ENCODE measurements around the gene STPG2.
"Not testable (repeated sequence)": the region's sequence is repeated elsewhere in the genome, so short reads cannot be mapped to it uniquely, and the experiment has no call there.

Gene STPG2

GRCh38 chr4:97984545-97985131 lies 158.6 kb downstream of the STPG2 start:
- in situ Hi-C loops (cut with HindIII; ENCODE audit: low pct_ligation_motif_present, low pct_unique_long_range_greater_than_20kb, low sequenced_read_pairs), result no loop called here
- DNase-seq, result peak; percentile 20

GRCh38 chr4:97978791-97979488 lies 164.3 kb downstream of the STPG2 start:
- DNase-seq, result no peak
- in situ Hi-C loops (cut with HindIII; ENCODE audit: low pct_ligation_motif_present, low pct_unique_long_range_greater_than_20kb, low sequenced_read_pairs), result no loop called here

- no peak for DNase-seq
- in situ Hi-C loops (cut with HindIII; ENCODE audit: low pct_ligation_motif_present, low pct_unique_long_range_greater_than_20kb, low sequenced_read_pairs), result no loop called here
These were observed 189.9 kb downstream of the STPG2 start for GRCh38 chr4:97953171-97953941.

GRCh38 chr4:97952763-97953162 lies 190.5 kb downstream of the STPG2 start:
- in situ Hi-C loops (cut with HindIII; ENCODE audit: low pct_ligation_motif_present, low pct_unique_long_range_greater_than_20kb, low sequenced_read_pairs), result no loop called here

GRCh38 chr4:97950836-97951235 lies 192.4 kb downstream of the STPG2 start:
- DNase-seq, result no peak
- in situ Hi-C loops (cut with HindIII; ENCODE audit: low pct_ligation_motif_present, low pct_unique_long_range_greater_than_20kb, low sequenced_read_pairs), result no loop called here

More at GRCh38 chr4:97952763-97953162, 190.5 kb downstream of the STPG2 start:
- DNase-seq, result no peak

GRCh38 chr4:97942951-97943350 lies 200.3 kb downstream of the STPG2 start:
- in situ Hi-C loops (cut with HindIII; ENCODE audit: low pct_ligation_motif_present, low pct_unique_long_range_greater_than_20kb, low sequenced_read_pairs), result no loop called here

GRCh38 chr4:97942137-97942536 lies 201.1 kb downstream of the STPG2 start:
- in situ Hi-C loops (cut with HindIII; ENCODE audit: low pct_ligation_motif_present, low pct_unique_long_range_greater_than_20kb, low sequenced_read_pairs), result no loop called here
- DNase-seq, result no peak

More at GRCh38 chr4:97942951-97943350, 200.3 kb downstream of the STPG2 start:
- DNase-seq, result no peak

- DNase-seq, result no peak
- in situ Hi-C loops (cut with HindIII; ENCODE audit: low pct_ligation_motif_present, low pct_unique_long_range_greater_than_20kb, low sequenced_read_pairs), result no loop called here
These were observed 205.1 kb downstream of the STPG2 start for GRCh38 chr4:97938141-97938540.

- no peak for DNase-seq
- in situ Hi-C loops (cut with HindIII; ENCODE audit: low pct_ligation_motif_present, low pct_unique_long_range_greater_than_20kb, low sequenced_read_pairs), result no loop called here
These were observed 218.8 kb downstream of the STPG2 start for GRCh38 chr4:97924341-97924958.

GRCh38 chr4:97923096-97923495 lies 220.2 kb downstream of the STPG2 start:
- in situ Hi-C loops (cut with HindIII; ENCODE audit: low pct_ligation_motif_present, low pct_unique_long_range_greater_than_20kb, low sequenced_read_pairs), result no loop called here
- DNase-seq, result no peak

- no peak for DNase-seq
- in situ Hi-C loops (cut with HindIII; ENCODE audit: low pct_ligation_motif_present, low pct_unique_long_range_greater_than_20kb, low sequenced_read_pairs), result no loop called here
These were observed 226.2 kb downstream of the STPG2 start for GRCh38 chr4:97917115-97917514.

- no peak for DNase-seq
- in situ Hi-C loops (cut with HindIII; ENCODE audit: low pct_ligation_motif_present, low pct_unique_long_range_greater_than_20kb, low sequenced_read_pairs), result no loop called here
These were observed 231.1 kb downstream of the STPG2 start for GRCh38 chr4:97912156-97912555.

GRCh38 chr4:97911236-97911906 lies 231.9 kb downstream of the STPG2 start:
- no peak for DNase-seq
- in situ Hi-C loops (cut with HindIII; ENCODE audit: low pct_ligation_motif_present, low pct_unique_long_range_greater_than_20kb, low sequenced_read_pairs), result no loop called here

GRCh38 chr4:97910005-97910404 lies 233.3 kb downstream of the STPG2 start:
- in situ Hi-C loops (cut with HindIII; ENCODE audit: low pct_ligation_motif_present, low pct_unique_long_range_greater_than_20kb, low sequenced_read_pairs), result no loop called here
- DNase-seq, result no peak

GRCh38 chr4:97903436-97904189 lies 239.7 kb downstream of the STPG2 start:
- in situ Hi-C loops (cut with HindIII; ENCODE audit: low pct_ligation_motif_present, low pct_unique_long_range_greater_than_20kb, low sequenced_read_pairs); DNase-seq: not testable (repeated sequence)

GRCh38 chr4:97900229-97900628 lies 243.0 kb downstream of the STPG2 start:
- DNase-seq, result no peak
- in situ Hi-C loops (cut with HindIII; ENCODE audit: low pct_ligation_motif_present, low pct_unique_long_range_greater_than_20kb, low sequenced_read_pairs), result no loop called here

GRCh38 chr4:97892592-97893266 lies 250.5 kb downstream of the STPG2 start:
- in situ Hi-C loops (cut with HindIII; ENCODE audit: low pct_ligation_motif_present, low pct_unique_long_range_greater_than_20kb, low sequenced_read_pairs), result no loop called here
- no peak for DNase-seq

Measured in ACHN (cell line).